H9 (cell line): ENCODE measurements around the gene PNPLA7. TPM values are rescaled to one million over a fixed set of nuclear protein-coding genes. Genes with fewer than 3 reads are reported as not detected.

Experiments used
- DNase-seq: peaks from one replicate; pipeline ENCODE4 v3.0.0-alpha.2; 2017
- H2AFZ ChIP-seq: one replicate; pipeline ENCODE4 v1.6.1; 2013; ENCODE audit warnings: mild to moderate bottlenecking, low read length, control low read depth, moderate library complexity
- H2AK5ac ChIP-seq: 2 replicates; pipeline ENCODE4 v1.6.1; 2013; ENCODE audit warnings: low read length, control low read depth, mixed read lengths; ENCODE audit not compliant: insufficient read length
- H2BK120ac ChIP-seq: one replicate; pipeline ENCODE4 v1.6.1; 2013; ENCODE audit warnings: low read depth, mild to moderate bottlenecking, low read length, control low read depth, inconsistent platforms; ENCODE audit not compliant: poor library complexity, severe bottlenecking
- H2BK12ac ChIP-seq: 2 replicates; pipeline ENCODE4 v1.6.1; 2013; ENCODE audit warnings: low read length, control low read depth, mixed read lengths, low read depth; ENCODE audit not compliant: insufficient read length
- H2BK15ac ChIP-seq: 2 replicates; pipeline ENCODE4 v1.6.1; 2013; ENCODE audit warnings: low read depth, low read length, control low read depth
- H2BK20ac ChIP-seq: one replicate; pipeline ENCODE4 v1.6.1; 2013; ENCODE audit warnings: low read depth, mild to moderate bottlenecking, low read length, control low read depth, inconsistent platforms; ENCODE audit not compliant: poor library complexity, severe bottlenecking
- H2BK5ac ChIP-seq: 2 replicates; pipeline ENCODE4 v1.6.1; 2013; ENCODE audit warnings: low read length, control low read depth, mixed read lengths; ENCODE audit not compliant: insufficient read length
- H3K14ac ChIP-seq: 2 replicates; pipeline ENCODE4 v1.6.1; 2013; ENCODE audit warnings: low read length, control low read depth; ENCODE audit not compliant: insufficient read depth
- H3K18ac ChIP-seq: 2 replicates; pipeline ENCODE4 v1.6.1; 2013; ENCODE audit warnings: low read depth, mild to moderate bottlenecking, mixed read lengths, low read length, control low read depth; ENCODE audit not compliant: insufficient read length
- H3K23ac ChIP-seq: 2 replicates; pipeline ENCODE4 v1.6.1; 2013; ENCODE audit warnings: low read length, control low read depth, mixed read lengths, low read depth; ENCODE audit not compliant: insufficient read length
- H3K23me2 ChIP-seq: 2 replicates; pipeline ENCODE4 v1.6.1; 2013; ENCODE audit warnings: low read depth, mild to moderate bottlenecking, mixed read lengths, low read length, control low read depth; ENCODE audit not compliant: insufficient read length, poor library complexity, severe bottlenecking
- H3K27ac ChIP-seq: 2 replicates; pipeline ENCODE4 v1.5.1; 2013; ENCODE audit warnings: low read length, control low read depth, mixed read lengths, low read depth; ENCODE audit not compliant: insufficient read length
- H3K27me3 ChIP-seq: 2 replicates; pipeline ENCODE4 v1.6.1; 2013; ENCODE audit warnings: low read length, control low read depth, inconsistent platforms; ENCODE audit not compliant: insufficient read depth
- H3K4ac ChIP-seq: 2 replicates; pipeline ENCODE4 v1.6.1; 2013; ENCODE audit warnings: low read depth, mild to moderate bottlenecking, control low read depth, inconsistent platforms, low read length, moderate library complexity
- H3K4me1 ChIP-seq: 2 replicates; pipeline ENCODE4 v1.6.1; 2013; ENCODE audit warnings: low read length, control low read depth, inconsistent platforms; ENCODE audit not compliant: insufficient read depth
- H3K4me2 ChIP-seq: 2 replicates; pipeline ENCODE4 v1.6.1; 2013; ENCODE audit warnings: low read length, control low read depth, mixed read lengths; ENCODE audit not compliant: insufficient read length, insufficient read depth
- H3K56ac ChIP-seq: 2 replicates; pipeline ENCODE4 v1.6.1; 2013; ENCODE audit warnings: low read depth, mild to moderate bottlenecking, mixed read lengths, low read length, control low read depth; ENCODE audit not compliant: insufficient read length
- H3K79me1 ChIP-seq: 2 replicates; pipeline ENCODE4 v1.6.1; 2013; ENCODE audit warnings: low read depth, mild to moderate bottlenecking, moderate library complexity, low read length, control low read depth, inconsistent platforms; ENCODE audit not compliant: insufficient read depth, poor library complexity, severe bottlenecking
- H3K79me2 ChIP-seq: 2 replicates; pipeline ENCODE4 v1.6.1; 2013; ENCODE audit warnings: low read length, control low read depth, inconsistent platforms; ENCODE audit not compliant: insufficient read depth
- H3K9ac ChIP-seq: 2 replicates; pipeline ENCODE4 v1.6.1; 2013; ENCODE audit warnings: low read length, control low read depth, mixed read lengths; ENCODE audit not compliant: insufficient read length; ENCODE audit errors: extremely low read depth
- H3K9me3 ChIP-seq: one replicate; pipeline ENCODE4 v1.6.1; 2013; ENCODE audit warnings: low read depth, low read length, inconsistent platforms; ENCODE audit not compliant: control insufficient read depth
- H3T11ph ChIP-seq: one replicate; pipeline ENCODE4 v1.6.1; 2013; ENCODE audit warnings: mild to moderate bottlenecking, low read length, control low read depth, inconsistent platforms
- H4K20me1 ChIP-seq: one replicate; pipeline ENCODE4 v1.6.1; 2013; ENCODE audit not compliant: control insufficient read depth, insufficient read length, insufficient read depth
- H4K5ac ChIP-seq: 2 replicates; pipeline ENCODE4 v1.6.1; 2013; ENCODE audit warnings: low read depth, mild to moderate bottlenecking, mixed read lengths, low read length, control low read depth; ENCODE audit not compliant: insufficient read length
- H4K8ac ChIP-seq: replicated peaks from 2 replicates; pipeline ENCODE4 v1.6.1; 2013; ENCODE audit warnings: low read length, control low read depth, mixed read lengths, low read depth; ENCODE audit not compliant: insufficient read length
- H4K91ac ChIP-seq: 2 replicates; pipeline ENCODE4 v1.6.1; 2013; ENCODE audit warnings: low read depth, mild to moderate bottlenecking, moderate library complexity, mixed read lengths, low read length, control low read depth; ENCODE audit not compliant: insufficient read length
- H3K27ac Mint-ChIP-seq, 3 experiments: 2 replicates in 2 of 3; 3 replicates in 1 of 3; pipeline ENCODE4 v1.8.0; 2020 to 2021; ENCODE audit warnings: mixed read lengths in 3 of 3, mild to moderate bottlenecking in 1 of 3, moderate library complexity in 1 of 3
- H3K27me3 Mint-ChIP-seq: 2 replicates; pipeline ENCODE4 v1.8.0; 2021; ENCODE audit warnings: low read depth, mild to moderate bottlenecking, moderate library complexity, mixed read lengths
- H3K36me3 Mint-ChIP-seq, 3 experiments: 2 replicates in 2 of 3; 3 replicates in 1 of 3; pipeline ENCODE4 v1.8.0; 2020 to 2021; ENCODE audit warnings: low read depth in 3 of 3, mixed read lengths in 3 of 3; ENCODE audit not compliant: insufficient read depth in 1 of 3
- H3K4me1 Mint-ChIP-seq, 2 experiments: 2 replicates each; pipeline ENCODE4 v1.8.0; 2020; ENCODE audit warnings: mixed read lengths in 2 of 2
- H3K4me3 Mint-ChIP-seq, 2 experiments: 2 replicates in 1 of 2; 3 replicates in 1 of 2; pipeline ENCODE4 v1.8.0; 2020 to 2021; ENCODE audit warnings: mild to moderate bottlenecking in 2 of 2, mixed read lengths in 2 of 2, moderate library complexity in 1 of 2
- H3K9me3 Mint-ChIP-seq, 2 experiments: 2 replicates in 1 of 2; 3 replicates in 1 of 2; pipeline ENCODE4 v1.8.0; 2020; ENCODE audit warnings: mild to moderate bottlenecking in 2 of 2, mixed read lengths in 2 of 2, moderate library complexity in 1 of 2
- WGBS: extraction: QIAGEN DNeasy Blood & Tissue Kit; methylation state at CpG from one replicate; pipeline ENCODE4 v1.1.7; 2013; ENCODE audit warnings: missing lambda C conversion rate, low lambda C conversion rate, mixed read lengths; ENCODE audit not compliant: insufficient read length; ENCODE audit errors: extremely low coverage; 5-methylcytosine and 5-hydroxymethylcytosine counted together
- total RNA-seq: library from RNA; stranded (reverse); gene quantifications from 2 replicates; pipeline ENCODE4 v1.2.1, GENCODE V29; 2021
- TF ChIP-seq, protein P1 (sequence below): fragments of 200-600 bp; sonication (generic); conservative IDR thresholded peaks from 3 replicates; pipeline ENCODE4 v1.8.0; 2021; ENCODE audit warnings: antibody characterized with exemption, mild to moderate bottlenecking

The PNPLA7 gene
- total RNA-seq, 1 experiment from 2014 or later, result 1.8 TPM

GRCh38 chr9:137421838-137422603 lies 128.2 kb downstream of the PNPLA7 start:
- Mint-ChIP-seq H3K36me3 (no peaks in the 10 kb centered on the region), H3K27me3 (peaks cover 10% of the 10 kb centered on the region), H3K27ac (peak overlapping the region in 2 of 3 experiments; percentile 11 to 83; a peak in 3 of 7 replicates), H3K4me1 (peaks cover 5 to 7% of the 10 kb centered on the region in 2 experiments), H3K9me3 (no peaks in the 10 kb centered on the region), H3K4me3 (peak overlapping the region; percentile 80 to 91)
- H4K5ac ChIP-seq, result no peak overlapping the region
- no peak overlapping the region for H4K91ac ChIP-seq
- H4K20me1 ChIP-seq, result no peaks in the 10 kb centered on the region
- no peak overlapping the region for H3K56ac ChIP-seq
- H2BK5ac ChIP-seq, result no peak overlapping the region
- H3K4ac ChIP-seq, result no peak overlapping the region
- no CpG with 5 or more reads among the region's 11 CpGs for WGBS
- no peak overlapping the region for H3K14ac ChIP-seq
- TF ChIP-seq, protein P1, sequence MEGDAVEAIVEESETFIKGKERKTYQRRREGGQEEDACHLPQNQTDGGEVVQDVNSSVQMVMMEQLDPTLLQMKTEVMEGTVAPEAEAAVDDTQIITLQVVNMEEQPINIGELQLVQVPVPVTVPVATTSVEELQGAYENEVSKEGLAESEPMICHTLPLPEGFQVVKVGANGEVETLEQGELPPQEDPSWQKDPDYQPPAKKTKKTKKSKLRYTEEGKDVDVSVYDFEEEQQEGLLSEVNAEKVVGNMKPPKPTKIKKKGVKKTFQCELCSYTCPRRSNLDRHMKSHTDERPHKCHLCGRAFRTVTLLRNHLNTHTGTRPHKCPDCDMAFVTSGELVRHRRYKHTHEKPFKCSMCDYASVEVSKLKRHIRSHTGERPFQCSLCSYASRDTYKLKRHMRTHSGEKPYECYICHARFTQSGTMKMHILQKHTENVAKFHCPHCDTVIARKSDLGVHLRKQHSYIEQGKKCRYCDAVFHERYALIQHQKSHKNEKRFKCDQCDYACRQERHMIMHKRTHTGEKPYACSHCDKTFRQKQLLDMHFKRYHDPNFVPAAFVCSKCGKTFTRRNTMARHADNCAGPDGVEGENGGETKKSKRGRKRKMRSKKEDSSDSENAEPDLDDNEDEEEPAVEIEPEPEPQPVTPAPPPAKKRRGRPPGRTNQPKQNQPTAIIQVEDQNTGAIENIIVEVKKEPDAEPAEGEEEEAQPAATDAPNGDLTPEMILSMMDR, result no peak
- H3K4me1 ChIP-seq, result no peaks in the 10 kb centered on the region
- no peak overlapping the region for H3K23ac ChIP-seq
- no peak overlapping the region for H2AFZ ChIP-seq
- no peak overlapping the region for H3K27ac ChIP-seq
- no peak overlapping the region for H2BK15ac ChIP-seq
- peaks cover 11% of the 10 kb centered on the region for H3K23me2 ChIP-seq
- H2BK20ac ChIP-seq, result no peak overlapping the region
- H4K8ac ChIP-seq, result no peak overlapping the region
- no peak overlapping the region for H3T11ph ChIP-seq
- no peaks in the 10 kb centered on the region for H3K9me3 ChIP-seq
- no peaks in the 10 kb centered on the region for H3K27me3 ChIP-seq
- no peak overlapping the region for H2BK120ac ChIP-seq
- peak overlapping the region; percentile 97 for H3K4me2 ChIP-seq
- no peak overlapping the region for H2AK5ac ChIP-seq
- H3K9ac ChIP-seq, result peak overlapping the region; percentile 79
- H3K79me2 ChIP-seq, result no peaks in the 10 kb centered on the region
- H3K18ac ChIP-seq, result no peak overlapping the region
- DNase-seq, result peak; percentile 34
- H2BK12ac ChIP-seq, result no peak overlapping the region
- no peaks in the 10 kb centered on the region for H3K79me1 ChIP-seq
